Ascending aorta (tissue), 2 donors: ENCODE results near the gene SMG6. TPM values are rescaled to one million over a fixed set of nuclear protein-coding genes. Genes with fewer than 3 reads are reported as not detected.

Experiments used
- DNase-seq, 2 donors: peaks; one replicate each; pipeline ENCODE4 v3.0.0-alpha.2; 2019; ENCODE audit warnings: low spot score in 2 of 2
- H3K27ac ChIP-seq, 2 donors: fragments of 200-600 bp; sonication (generic); one replicate each; pipeline ENCODE4 v1.5.1; 2016 to 2017; ENCODE audit warnings: mild to moderate bottlenecking in 1 of 2
- H3K27me3 ChIP-seq: fragments of 200-600 bp; sonication (generic); one replicate; pipeline ENCODE4 v1.5.1; 2017
- H3K36me3 ChIP-seq, 2 donors: fragments of 200-600 bp; sonication (generic); one replicate each; pipeline ENCODE4 v1.5.1; 2016
- H3K4me1 ChIP-seq, 2 donors: fragments of 200-600 bp; sonication (generic); one replicate each; pipeline ENCODE4 v1.5.1; 2016 to 2017; ENCODE audit warnings: mild to moderate bottlenecking in 1 of 2
- H3K4me3 ChIP-seq, 2 donors: fragments of 200-600 bp; sonication (generic); one replicate each; pipeline ENCODE4 v1.5.1; 2016 to 2017; ENCODE audit warnings: mild to moderate bottlenecking in 1 of 2
- H3K9me3 ChIP-seq, 2 donors: fragments of 200-600 bp; sonication (generic); one replicate each; pipeline ENCODE4 v1.5.1; 2016
- intact Hi-C: fragments of 100-400 bp; cut with DNase I; formaldehyde crosslinking; loops from one replicate; pipeline ENCODE4 v1.15.1; 2023
- total RNA-seq: library from RNA; depleted of rRNA; stranded (reverse); fragments of >200 nt; gene quantifications from one replicate; pipeline ENCODE4 v1.1.0, GENCODE V29; 2016
- TF ChIP-seq, protein P1 (sequence below), 3 experiments: fragments of 200-600 bp in 2 of 3; fragments of 450-650 bp in 1 of 3; sonication (generic) in 2 of 3; IDR thresholded peaks; one replicate each; pipeline ENCODE4 v1.5.1; 2016 to 2019; ENCODE audit warnings: antibody characterized with exemption in 3 of 3, mild to moderate bottlenecking in 1 of 3, moderate library complexity in 1 of 3

Gene SMG6
- total RNA-seq, 1 donor from 2014 or later = 50.8 TPM

DNA sequence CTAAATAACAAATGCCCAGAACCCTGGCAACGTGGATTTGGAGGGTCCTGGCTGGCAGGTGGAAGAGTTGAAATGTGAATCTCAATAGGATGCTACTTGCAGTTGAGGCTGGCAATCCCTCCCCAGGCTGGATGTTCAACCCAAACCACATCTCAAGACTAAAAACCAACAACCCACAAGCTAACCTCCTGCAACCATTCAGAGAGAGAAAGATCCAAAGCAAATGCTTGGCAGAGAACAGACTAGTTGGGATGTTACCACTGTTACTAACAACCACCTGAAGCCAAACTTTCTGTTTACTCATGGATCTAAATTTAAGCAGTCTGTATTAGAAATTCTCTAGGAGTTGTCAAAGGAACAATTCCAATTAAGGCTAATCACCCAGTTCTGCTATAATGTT, 27.9 kb downstream of the SMG6 start:
- H3K4me1 ChIP-seq = peaks cover 0 to 8% of the 10 kb centered on the region in 2 donors
- H3K27me3 ChIP-seq = no peaks in the 10 kb centered on the region
- H3K36me3 ChIP-seq = peaks cover 29 to 44% of the 10 kb centered on the region in 2 donors
- H3K4me3 ChIP-seq = no peak overlapping the region
- TF ChIP-seq, protein P1, sequence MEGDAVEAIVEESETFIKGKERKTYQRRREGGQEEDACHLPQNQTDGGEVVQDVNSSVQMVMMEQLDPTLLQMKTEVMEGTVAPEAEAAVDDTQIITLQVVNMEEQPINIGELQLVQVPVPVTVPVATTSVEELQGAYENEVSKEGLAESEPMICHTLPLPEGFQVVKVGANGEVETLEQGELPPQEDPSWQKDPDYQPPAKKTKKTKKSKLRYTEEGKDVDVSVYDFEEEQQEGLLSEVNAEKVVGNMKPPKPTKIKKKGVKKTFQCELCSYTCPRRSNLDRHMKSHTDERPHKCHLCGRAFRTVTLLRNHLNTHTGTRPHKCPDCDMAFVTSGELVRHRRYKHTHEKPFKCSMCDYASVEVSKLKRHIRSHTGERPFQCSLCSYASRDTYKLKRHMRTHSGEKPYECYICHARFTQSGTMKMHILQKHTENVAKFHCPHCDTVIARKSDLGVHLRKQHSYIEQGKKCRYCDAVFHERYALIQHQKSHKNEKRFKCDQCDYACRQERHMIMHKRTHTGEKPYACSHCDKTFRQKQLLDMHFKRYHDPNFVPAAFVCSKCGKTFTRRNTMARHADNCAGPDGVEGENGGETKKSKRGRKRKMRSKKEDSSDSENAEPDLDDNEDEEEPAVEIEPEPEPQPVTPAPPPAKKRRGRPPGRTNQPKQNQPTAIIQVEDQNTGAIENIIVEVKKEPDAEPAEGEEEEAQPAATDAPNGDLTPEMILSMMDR (IDR thresholded peaks at IDR 0.05) = no peak
- H3K9me3 ChIP-seq = no peaks in the 10 kb centered on the region
- no peak for DNase-seq
- H3K27ac ChIP-seq = no peak overlapping the region
- intact Hi-C loops = no loop called here

DNA sequence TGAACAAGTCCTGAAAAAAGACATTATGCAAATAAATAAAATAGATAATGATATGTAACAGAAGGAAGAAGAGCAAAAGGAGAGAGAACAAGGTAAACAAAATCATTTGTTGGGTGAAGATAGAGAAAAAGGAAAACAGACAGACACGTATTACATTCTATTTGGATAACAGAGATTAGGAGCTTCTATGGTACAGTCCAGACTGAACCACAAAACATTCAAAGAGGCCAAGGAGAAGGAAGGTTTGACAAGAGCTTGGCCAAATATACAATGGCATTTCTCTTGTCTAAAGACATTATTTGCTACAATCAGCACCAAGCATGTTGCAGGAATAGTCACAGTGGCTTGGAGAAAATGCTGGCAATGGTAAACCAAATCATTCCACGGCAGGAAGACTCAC, 29.2 kb downstream of the SMG6 start:
- no peaks in the 10 kb centered on the region for H3K9me3 ChIP-seq
- no peaks in the 10 kb centered on the region for H3K27me3 ChIP-seq
- intact Hi-C loops = no loop called here
- no peak for DNase-seq
- H3K27ac ChIP-seq = no peak overlapping the region
- H3K4me3 ChIP-seq = no peak overlapping the region
- TF ChIP-seq, protein P1 (IDR thresholded peaks at IDR 0.05) = no peak
- H3K36me3 ChIP-seq = peaks cover 29 to 38% of the 10 kb centered on the region in 2 donors
- peaks cover 0 to 10% of the 10 kb centered on the region in 2 donors for H3K4me1 ChIP-seq

DNA sequence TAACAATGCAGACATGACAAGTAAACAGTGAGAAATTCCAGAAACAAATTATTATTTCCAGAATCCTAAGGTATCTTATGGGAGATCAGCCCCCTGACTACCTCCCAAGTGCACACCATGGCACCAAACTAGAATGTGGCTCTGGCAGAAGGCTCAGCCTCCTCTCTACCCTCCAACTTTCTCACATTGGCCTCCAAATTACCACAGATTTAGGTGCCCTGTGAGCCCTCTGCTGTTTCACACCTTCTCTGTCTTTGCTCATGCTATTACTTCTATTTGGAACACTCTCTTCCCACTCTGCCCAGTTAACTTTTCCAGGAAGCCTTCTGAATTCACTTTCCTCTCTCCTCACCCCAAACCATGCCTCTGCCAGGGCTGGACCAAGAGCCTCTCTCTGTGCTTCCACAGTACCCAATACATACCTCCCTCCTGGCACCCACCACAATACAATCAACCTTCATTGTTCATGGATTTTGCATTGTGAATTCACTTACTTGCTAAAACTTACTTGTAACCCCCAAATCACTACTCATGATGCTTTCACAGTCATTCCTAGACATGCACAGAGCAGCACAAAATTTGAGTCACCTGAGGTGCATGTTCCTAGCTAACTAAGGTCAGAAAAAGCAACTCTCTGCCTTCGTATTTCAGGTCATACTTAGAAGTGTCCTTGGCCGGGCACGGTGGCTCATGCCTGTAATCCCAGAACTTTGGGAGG, 31.4 kb downstream of the SMG6 start:
- no peak for DNase-seq
- H3K4me3 ChIP-seq = no peak overlapping the region
- TF ChIP-seq, protein P1 (IDR thresholded peaks at IDR 0.05) = no peak
- peaks cover 0 to 10% of the 10 kb centered on the region in 2 donors for H3K4me1 ChIP-seq
- H3K36me3 ChIP-seq = peaks cover 29 to 37% of the 10 kb centered on the region in 2 donors
- H3K27me3 ChIP-seq = no peaks in the 10 kb centered on the region
- H3K9me3 ChIP-seq = no peaks in the 10 kb centered on the region
- intact Hi-C loops = no loop called here
- peak overlapping the region in 1 of 2 donors; percentile 14 for H3K27ac ChIP-seq

DNA sequence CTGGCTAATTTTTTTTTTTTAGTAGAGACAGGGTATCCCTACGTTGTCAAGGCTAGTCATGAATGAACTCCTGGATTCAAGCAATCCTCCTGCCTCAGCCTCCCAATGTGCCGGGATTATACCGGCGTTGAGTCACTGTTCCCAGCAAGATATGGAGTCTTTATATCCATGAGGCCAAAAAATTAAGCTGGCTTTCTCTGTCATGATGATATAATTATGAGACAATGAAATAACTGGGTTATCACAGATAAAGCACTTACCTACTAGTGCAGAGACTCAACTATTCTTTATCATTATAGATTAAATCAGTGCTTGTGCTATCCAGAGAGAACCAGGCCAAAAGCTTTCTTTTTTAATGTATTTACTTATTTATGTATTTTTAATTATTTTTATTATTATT, 36.2 kb downstream of the SMG6 start:
- no peaks in the 10 kb centered on the region for H3K9me3 ChIP-seq
- no peaks in the 10 kb centered on the region for H3K27me3 ChIP-seq
- intact Hi-C loops = no loop called here
- TF ChIP-seq, protein P1 (IDR thresholded peaks at IDR 0.05) = no peak
- H3K4me1 ChIP-seq = peaks cover 7 to 32% of the 10 kb centered on the region in 2 donors
- H3K36me3 ChIP-seq = peaks cover 7 to 15% of the 10 kb centered on the region in 2 donors
- no peak for DNase-seq
- no peak overlapping the region for H3K27ac ChIP-seq
- H3K4me3 ChIP-seq = no peak overlapping the region

DNA sequence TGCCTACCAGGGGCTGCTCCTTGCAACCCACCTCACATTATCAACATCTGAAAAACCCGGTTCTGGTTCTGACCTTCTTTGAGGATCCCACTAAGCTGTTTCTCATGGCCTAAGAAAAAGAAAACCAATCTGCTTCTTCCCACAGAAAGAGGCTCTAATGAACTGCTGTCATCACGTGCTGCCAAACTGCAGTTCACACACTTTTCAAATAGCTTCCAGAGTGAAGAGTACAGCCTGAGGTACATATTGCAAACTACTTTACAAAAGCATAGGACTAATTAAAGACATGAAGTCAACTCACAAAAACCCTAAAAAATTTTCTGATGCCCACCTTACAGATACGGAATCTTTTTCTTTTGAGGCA, 36.7 kb downstream of the SMG6 start:
- Histone ChIP-seq H3K36me3 (peaks cover 7 to 15% of the 10 kb centered on the region in 2 donors), H3K9me3 (no peaks in the 10 kb centered on the region), H3K4me3 (no peak overlapping the region), H3K27ac (no peak overlapping the region), H3K27me3 (no peaks in the 10 kb centered on the region), H3K4me1 (peaks cover 7 to 33% of the 10 kb centered on the region in 2 donors)
- TF ChIP-seq, protein P1 (IDR thresholded peaks at IDR 0.05) = no peak
- no peak for DNase-seq
- intact Hi-C loops = no loop called here
